GM12873 (cell line): ENCODE data around the gene FAM181A.

Source experiments
- TF ChIP-seq, protein P1 (sequence below): IDR thresholded peaks from 2 replicates; pipeline ENCODE4 v1.5.1; 2012; ENCODE audit warnings: low read depth, mild to moderate bottlenecking, moderate library complexity, low read length, control low read depth; ENCODE audit not compliant: insufficient read depth; ENCODE audit errors: missing control alignments

The FAM181A gene

GRCh38 chr14:93889739-93890483, 37.2 kb upstream of the FAM181A start:
- TF ChIP-seq, protein P1, sequence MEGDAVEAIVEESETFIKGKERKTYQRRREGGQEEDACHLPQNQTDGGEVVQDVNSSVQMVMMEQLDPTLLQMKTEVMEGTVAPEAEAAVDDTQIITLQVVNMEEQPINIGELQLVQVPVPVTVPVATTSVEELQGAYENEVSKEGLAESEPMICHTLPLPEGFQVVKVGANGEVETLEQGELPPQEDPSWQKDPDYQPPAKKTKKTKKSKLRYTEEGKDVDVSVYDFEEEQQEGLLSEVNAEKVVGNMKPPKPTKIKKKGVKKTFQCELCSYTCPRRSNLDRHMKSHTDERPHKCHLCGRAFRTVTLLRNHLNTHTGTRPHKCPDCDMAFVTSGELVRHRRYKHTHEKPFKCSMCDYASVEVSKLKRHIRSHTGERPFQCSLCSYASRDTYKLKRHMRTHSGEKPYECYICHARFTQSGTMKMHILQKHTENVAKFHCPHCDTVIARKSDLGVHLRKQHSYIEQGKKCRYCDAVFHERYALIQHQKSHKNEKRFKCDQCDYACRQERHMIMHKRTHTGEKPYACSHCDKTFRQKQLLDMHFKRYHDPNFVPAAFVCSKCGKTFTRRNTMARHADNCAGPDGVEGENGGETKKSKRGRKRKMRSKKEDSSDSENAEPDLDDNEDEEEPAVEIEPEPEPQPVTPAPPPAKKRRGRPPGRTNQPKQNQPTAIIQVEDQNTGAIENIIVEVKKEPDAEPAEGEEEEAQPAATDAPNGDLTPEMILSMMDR, result no peak

DNA sequence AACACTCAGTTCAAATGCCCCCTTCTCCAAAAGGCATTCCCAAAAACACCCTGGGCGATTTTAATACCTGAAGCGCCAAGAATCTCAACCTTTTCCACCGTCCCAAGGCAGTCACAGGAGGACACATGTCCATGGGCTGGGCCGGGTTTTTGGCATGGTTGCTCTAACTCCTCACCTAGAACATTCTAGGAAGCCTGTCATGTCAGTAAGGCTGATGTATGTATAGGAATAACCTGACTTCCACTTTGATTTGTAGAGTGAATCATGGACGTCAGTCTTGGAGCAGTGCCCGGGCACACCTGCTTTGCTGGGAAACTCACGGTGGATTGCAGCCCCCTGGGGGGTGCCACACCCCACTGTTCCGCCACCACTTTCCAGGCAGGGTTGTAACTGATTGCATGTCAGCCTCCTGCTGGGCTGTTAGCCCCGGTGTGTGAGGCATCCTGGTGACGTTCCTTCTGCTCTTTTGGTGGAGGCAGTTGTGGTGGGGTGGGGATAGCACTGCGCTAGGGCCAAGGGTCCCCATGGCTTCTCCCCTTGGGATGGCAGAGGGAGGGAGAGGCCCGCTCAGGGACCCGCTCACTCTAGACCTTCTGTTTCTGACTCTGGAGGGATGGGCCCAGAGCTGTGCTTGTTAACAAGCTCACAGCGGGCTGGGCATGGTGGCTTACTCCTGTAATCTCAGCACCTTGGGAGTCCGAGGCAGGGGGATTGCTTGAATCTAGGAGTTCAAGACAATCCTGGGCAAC, 35.2 kb upstream of the FAM181A start:
- TF ChIP-seq, protein P1, result peak; percentile 4

GRCh38 chr14:93892505-93892839, 34.7 kb upstream of the FAM181A start:
- TF ChIP-seq, protein P1, result no peak

- TF ChIP-seq, protein P1, result peak; percentile 99
Observed at GRCh38 chr14:93892923-93893558, 34.1 kb upstream of the FAM181A start.

DNA sequence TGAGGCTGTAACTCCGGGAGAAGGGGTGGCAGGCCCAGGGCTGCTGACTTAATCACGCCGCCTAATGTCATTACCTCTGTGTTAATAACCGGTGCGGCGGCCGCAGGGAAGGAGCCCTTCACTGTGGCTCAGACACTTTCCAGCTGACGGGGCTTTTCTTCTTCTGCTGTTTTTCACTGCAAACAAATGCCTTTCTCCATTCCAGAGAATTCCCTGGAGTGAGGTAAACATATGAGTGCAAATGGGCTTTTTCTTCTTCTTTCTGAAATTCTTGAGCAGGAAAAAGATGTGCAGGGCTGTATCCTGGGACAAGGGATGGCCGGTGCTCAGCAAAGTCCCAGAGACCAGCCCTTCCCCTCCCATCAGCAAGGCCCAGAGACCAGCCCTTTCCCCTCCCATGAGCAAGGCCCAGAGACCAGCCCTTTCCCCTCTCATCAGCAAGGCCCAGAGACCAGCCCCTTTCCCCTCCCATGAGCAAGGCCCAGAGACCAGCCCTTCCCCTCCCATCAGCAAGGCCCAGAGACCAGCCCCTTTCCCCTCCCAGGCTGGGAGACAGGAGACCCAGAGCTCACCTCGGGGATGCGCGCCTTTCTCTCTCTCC, 33.4 kb upstream of the FAM181A start:
- TF ChIP-seq, protein P1, result no peak

DNA sequence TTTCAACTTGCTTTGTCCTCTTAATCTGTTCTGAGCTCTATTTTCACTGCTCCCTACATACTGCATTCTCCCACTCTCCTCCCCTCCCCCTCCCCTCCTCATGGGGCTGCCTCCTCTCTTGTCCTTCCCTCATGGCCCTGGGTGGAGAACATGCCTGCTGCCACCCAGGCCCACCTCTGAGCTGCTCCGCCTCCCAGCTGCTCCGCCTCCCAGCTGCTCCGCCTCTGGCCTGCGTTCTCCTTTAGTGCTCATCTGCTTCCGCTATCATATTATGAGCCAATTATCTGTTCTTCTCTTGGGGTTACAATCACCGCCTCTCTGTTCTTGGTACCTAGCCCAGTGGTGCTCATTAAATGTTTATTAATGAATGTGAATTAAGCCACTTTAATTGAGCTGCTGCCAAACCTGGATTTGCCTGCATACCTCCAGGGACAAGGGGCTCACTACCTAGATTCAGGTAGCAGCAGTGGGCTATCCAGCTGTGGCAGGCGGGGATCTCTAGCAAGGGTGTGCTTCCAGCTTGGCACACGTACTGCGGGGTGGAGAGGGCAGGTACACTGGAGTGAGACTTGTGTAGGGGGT, 32.0 kb upstream of the FAM181A start:
- TF ChIP-seq, protein P1, result no peak
